RPMI7951 (cell line): ENCODE measurements around the gene ABCB9. TPM values are rescaled to one million over a fixed set of nuclear protein-coding genes. Genes with fewer than 3 reads are reported as not detected.
A peak's percentile ranks its signal among the peaks of the same experiment; 100 is the strongest.
"Not testable (repeated sequence)": the region's sequence is repeated elsewhere in the genome, so short reads cannot be mapped to it uniquely, and the experiment has no call there.

Experiments
- DNase-seq: peaks from one replicate; pipeline ENCODE4 v3.0.0-alpha.2; 2012; ENCODE audit warnings: low read depth
- total RNA-seq: library from RNA; depleted of rRNA; stranded (reverse); fragments of >200 nt; shearing (Covaris generic); gene quantifications from 2 replicates; pipeline ENCODE4 v1.2.3, GENCODE V29; 2014

ABCB9 gene
- total RNA-seq, 1 experiment from 2014 or later: 7.0 TPM

- no peak for DNase-seq
Measured at GRCh38 chr12:122895320-122895703, 71.0 kb downstream of the ABCB9 start.

DNA sequence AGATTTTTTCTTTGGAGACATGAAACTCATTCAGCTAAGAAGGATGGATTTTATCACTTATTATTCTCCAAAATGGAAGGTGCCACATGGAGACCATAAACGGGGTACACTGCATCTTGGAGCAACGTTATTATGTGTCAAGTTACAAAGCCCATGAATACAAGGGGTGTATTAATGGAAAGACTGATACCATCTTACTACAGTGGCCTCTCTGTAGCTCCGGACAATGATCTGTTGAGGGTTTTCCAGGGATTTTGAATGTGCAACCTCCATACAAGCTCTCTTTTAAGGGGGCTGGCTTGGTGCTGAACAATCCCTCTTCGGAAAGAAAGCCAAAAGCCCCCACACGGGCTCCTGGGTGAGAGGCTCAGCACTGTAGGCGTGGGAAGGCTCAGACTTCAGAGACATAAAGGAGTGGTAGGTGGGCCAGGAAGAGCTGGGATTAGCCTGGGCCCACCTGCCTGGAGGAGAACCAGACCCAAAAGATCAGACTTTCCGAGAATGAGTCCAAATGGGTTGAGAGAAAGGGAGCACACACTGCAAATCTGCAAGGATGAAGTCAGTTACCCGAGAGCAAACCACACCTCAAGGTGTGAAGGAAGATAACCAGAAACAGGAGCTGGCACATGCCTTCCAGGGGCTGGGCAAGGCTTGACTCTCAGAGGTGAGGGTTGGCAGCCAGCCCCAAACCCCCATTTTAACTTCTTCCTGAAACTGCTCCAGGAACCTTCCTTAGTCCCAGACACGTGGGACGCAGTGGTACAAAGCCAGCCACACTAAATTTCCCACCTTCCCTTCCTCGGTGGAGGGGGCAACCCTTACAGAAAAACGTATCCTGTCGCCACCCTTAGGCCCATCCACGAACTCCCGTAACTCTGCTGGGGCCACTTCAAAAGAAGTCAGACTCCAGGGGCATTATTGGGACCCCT lies 71.8 kb downstream of the ABCB9 start:
- peak; percentile 26 for DNase-seq

DNA sequence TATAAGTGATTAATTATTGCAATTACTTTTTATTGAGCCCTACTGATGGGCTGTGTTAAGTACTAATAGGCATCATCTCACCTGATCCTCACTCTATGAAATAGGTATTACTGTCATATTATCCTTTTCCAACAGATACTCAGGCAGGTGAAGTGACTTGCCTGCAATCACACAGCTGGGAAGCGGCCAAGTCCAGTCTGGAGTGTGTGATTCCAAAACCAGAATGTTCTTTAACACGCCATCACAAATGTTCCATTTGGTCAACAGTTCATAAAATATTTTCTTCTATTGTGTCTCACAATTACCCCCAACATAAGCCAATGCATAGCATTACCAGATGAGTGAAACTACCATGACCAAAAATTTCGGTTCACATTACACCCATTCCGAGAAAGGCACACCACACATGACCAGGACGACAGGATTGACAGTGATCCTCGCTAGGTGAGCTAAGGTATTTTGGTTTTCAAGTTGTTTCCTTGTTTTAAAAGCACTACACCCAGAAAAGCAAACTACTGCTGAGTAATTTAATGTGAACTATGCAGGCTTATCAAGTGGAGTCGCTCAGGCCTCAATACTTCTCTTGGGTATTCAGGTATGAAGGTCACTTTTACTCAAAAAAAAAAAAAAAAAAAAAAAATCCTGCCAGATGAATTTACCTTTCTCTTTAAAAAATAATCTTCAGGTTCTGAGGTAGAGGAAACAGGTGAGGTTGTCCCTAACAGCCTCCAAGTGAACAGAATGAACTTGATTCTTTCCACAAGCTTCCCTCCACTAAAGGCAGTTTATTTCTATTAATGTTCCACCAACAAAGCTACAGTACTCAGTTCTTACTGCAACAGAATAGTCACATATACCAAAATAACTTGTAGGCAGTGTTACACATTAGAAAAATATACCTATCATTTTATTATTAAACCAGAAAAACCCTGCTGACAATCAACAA lies 72.8 kb downstream of the ABCB9 start:
- no peak for DNase-seq

DNA sequence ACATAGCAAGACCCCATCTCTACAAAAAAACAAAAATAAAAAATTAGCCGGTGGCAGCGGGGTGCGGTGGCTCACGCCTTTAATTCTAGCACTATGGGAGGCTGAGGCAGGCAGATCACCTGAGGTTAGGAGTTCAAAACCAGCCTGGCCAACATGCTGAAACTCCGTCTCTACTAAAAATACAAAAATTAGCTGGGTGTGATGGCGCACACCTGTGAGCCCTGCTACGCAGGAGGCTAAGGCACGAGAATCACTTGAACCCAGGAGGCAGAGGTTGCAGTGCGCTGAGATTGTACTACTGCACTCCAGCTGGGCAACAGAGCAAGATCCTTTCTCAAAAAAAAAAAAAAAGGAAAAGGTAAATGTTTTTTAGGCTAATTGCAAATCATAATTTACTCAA lies 73.5 kb downstream of the ABCB9 start:
- DNase-seq: not testable (repeated sequence)

- peak; percentile 96 for DNase-seq
Measured at GRCh38 chr12:122891661-122892525, 74.4 kb downstream of the ABCB9 start.

GRCh38 chr12:122889761-122890520 lies 76.3 kb downstream of the ABCB9 start:
- DNase-seq: no peak

DNA sequence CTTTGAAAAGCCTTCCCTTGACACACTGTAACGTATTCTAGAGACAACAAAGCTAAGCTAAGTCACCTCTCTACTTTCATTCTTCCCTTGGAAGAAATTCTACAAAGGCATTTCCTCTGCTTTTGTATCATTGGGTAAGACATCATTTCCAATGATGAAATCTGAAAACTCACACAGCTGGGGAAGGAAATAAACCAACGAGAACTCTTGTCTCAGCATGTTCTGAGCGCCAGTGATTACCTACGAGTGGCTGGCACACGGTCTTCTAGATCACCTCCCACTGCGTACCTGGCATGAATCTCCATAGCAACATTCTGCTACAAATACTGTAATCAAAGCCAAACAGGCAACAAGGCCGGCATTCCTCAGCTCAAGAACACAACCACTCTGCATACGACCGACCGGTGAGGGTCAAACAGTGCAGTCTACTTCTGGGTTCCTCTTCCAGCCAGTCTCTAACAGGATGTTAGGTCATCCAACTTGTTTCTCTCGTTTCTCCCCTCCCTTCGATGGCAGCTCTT lies 78.0 kb downstream of the ABCB9 start:
- no peak for DNase-seq

DNA sequence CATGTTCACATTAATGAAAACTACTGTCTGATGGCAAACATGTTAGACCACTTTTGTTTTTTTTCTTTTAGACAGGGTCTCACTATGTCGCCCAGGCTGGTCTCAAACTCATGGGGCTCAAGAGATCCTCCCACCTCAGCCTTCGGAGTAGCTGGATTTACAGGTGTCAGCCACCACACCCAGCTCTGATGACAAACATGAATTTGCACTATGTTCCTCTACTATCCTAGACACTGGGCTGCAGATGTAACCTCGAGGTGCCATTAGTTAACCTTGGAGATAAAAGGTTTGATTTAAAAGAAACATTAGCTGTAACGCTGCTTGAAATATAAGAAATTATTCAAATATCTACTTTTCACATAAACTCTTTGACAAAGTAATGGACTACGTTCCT lies 78.4 kb downstream of the ABCB9 start:
- no peak for DNase-seq

DNA sequence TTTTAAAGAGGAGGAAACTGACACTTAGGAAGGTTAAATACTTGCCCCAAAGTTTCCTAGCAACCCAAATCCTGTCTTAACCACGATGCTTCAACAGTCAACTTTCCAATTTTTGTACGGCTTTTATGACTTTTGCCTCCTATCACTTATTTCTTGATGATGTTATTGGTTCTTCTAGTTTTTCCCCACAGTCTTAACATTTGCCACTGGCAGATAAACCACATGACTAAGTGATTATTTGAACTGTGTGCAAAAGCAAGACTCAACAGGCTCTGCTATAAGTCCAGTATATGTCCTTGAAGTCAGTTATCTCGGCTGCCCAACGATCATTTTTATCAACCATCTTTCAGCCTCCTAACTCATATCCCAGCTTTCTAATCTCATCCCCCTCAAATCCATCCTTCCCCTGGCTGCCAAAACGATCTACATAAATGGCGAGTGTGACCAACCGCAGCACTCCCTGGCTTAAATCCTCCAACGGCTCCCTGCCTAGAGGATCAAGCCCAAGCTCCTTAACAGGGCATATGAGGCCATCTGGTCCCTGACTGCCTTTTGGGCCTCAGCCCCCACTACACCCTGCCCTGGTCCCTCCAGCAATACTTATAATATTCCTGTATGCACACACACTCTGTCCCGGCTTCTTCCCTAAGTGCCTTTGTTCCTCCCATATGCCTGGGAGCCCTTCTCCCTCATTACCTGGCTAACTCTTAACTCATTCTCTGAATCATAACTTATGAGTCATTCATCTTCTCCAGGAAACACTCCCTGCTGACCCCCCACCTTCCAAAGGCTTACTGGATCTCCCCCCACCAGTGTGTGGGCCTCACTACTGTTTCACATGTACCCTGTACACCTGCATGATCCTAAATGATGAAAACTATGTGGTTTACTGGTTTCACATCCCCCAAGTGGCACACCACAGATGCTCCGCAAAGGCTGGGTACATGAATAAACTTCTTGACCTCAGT lies 79.1 kb downstream of the ABCB9 start:
- DNase-seq: peak; percentile 81

DNA sequence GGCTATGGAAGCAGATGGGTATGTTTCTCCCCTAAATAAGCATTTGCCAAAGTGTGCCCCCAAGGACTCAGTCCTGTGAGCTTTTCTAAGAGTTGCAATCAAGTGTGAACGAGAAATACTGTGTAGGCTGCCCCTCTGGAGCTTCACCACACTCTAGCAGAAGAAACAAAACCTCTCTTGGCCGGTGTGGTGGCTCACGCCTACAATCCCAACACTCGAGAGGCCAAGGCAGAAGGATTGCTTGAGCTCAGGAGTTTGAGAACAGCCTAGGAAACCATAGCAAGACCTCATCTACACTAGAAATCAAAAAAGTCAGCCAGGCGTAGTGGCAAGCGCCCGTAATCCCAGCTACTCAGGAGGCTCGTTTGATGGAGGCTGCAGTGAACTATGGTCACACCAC lies 80.1 kb downstream of the ABCB9 start:
- no peak for DNase-seq

DNA sequence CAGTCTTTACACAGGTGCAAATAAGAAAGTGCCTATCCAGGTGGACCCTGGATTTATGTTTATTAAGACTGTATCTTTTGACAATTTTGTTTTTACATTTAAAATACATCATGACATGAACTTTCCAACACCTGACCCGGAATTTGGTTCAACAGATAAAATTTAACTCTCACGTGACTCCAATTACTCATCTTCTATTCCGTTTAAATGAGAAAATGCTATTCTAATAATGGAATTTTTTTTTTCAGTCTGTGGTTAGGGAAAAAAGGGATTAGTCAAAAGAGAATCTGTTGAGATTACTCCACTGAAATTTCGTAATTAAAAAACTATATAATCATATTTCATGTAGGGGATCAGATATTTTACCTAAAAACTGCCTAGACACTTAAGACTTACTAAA lies 81.4 kb downstream of the ABCB9 start:
- no peak for DNase-seq

DNA sequence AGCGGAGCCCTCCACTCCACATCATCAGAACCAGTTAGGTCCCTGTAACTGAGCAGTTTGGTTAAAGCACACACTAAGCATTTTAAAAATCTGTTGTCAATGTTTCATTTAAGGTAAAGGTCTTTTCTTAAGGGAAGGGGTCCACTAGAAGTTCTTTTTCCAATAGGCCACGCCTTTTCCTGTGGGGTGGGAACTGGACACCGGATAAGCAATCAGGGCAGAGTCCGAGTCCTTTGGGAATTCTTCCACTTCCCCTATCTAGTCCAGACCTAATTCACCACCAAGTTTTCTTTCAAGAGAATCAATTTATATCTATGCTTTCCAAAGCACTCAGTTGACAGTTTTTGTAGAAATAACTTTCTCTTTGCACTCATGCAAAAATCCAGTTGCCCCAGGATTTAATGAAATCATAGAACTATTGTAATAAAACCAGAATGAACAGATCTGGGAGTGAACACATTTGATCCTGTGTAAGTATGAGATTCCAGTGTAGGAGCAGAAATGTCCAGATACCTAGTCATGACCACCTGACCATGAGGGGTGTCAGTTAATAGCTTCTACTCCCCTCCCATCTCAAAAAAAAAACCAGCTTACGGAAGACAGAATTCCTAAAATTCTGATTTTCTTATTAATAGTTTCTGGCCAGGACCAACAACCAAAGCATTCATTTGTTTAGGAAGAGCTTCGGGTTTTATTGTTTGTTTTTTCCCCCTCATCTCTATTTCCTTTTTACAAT lies 82.0 kb downstream of the ABCB9 start:
- no peak for DNase-seq

DNA sequence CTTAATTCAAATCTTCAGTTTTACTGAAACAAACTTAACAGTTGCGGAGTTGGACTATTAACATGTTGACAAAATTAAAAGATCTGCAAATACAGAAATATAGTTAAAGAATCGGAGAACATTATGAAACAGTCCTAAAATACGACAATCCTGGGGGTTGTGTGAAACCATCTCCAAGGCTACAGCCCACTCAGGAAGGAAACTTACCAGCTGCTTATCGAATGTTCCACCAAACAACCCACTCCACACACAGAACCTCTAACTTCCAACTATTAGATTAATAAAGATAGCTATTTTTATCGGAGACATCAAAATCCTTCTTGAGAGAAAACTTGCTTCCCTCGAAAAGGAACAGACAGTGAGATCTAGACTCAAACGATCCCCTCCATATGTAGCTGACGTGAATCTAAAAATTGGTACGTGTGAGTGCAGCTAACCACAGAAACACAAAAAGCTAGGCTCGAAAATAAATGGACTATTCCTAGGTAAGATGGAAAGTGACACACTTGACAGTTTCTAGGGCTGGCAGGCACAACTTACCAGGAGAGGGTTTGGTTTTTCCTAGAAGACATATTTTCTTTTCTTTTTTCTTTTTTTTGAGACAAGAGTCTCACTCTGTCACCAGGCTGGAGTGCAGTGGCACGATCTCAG lies 83.2 kb downstream of the ABCB9 start:
- DNase-seq: no peak

GRCh38 chr12:122880668-122881067 lies 85.6 kb downstream of the ABCB9 start:
- DNase-seq: peak; percentile 46

DNA sequence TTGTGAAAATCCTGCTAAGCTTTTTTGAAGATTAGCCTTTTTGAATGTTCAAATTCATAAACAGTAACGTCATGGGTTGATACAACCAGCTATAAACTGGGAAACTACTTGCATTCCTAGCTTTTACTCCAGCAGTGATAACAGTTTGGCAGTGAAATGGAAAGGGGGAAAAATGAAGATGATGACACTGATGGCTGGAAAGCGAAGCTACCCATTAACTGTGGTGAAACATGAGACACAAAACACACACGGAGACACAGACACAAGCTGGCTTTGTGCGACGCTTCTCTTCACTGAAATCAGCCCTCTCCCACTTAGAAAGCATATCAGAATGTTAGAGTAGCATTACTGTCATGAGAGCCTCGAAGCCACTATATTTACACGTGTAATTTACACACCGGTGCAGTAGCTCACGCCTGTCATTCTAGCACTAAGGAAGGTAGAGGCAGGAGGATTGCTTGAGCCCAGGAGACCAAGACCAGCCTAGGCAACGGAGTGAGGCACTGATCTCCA lies 86.1 kb downstream of the ABCB9 start:
- no peak for DNase-seq
